GM10266 (cell line): Measurements from ENCODE around the gene SGMS2.
"Not testable (repeated sequence)": the region's sequence is repeated elsewhere in the genome, so short reads cannot be mapped to it uniquely, and the experiment has no call there.

ENCODE experiments used
- DNase-seq: peaks from one replicate; pipeline ENCODE4 v3.0.0; 2012; ENCODE audit errors: extremely low spot score
- TF ChIP-seq, protein P1 (sequence below): IDR thresholded peaks from 2 replicates; pipeline ENCODE4 v1.5.1; 2012; ENCODE audit warnings: mild to moderate bottlenecking, low read depth; ENCODE audit not compliant: control insufficient read depth, insufficient read depth; ENCODE audit errors: missing control alignments

SGMS2 gene

DNA sequence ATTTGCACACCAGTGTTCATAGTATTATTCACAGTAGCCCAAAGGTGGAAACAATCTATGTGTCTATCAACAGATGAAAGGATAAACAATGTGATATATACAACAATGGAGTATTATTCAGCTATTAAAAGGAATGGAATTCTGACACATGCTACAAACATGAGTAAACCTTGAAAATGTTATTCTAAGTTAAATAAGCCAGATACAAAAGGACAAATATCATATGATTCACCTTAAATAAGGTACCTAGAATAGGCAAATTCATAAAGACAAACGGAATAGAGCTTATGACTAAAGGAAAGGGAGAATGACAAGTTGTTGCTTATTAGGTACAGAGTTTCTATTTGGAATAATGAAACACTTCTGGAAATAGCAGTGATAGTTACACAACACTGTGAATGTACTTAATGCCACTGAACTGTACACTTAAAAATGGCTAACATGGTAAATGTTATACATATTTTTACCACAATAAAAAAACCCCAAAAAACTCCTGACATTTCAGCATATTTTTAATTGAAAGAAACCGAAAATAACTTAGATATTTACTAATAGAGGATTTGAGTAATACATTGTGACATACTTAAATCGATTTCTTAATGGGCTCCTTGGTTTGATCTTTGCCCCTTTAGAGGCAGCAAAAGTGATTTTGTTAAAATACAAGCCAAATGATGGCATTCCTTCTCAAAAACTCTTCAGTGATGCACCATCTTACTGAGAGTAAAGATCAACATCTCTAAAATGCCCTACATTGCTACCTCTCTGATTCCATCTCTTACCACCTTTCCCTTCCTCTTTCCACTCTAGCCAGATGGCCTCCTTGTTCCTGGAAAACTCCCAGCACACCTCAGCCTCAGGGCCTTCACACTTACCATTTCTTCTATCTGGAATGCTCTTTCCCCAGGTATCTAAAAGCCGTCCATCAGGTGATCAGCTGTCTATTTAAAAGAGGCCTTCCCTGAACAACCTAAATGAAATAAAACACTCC lies 98.0 kb downstream of the SGMS2 start:
- TF ChIP-seq, protein P1, sequence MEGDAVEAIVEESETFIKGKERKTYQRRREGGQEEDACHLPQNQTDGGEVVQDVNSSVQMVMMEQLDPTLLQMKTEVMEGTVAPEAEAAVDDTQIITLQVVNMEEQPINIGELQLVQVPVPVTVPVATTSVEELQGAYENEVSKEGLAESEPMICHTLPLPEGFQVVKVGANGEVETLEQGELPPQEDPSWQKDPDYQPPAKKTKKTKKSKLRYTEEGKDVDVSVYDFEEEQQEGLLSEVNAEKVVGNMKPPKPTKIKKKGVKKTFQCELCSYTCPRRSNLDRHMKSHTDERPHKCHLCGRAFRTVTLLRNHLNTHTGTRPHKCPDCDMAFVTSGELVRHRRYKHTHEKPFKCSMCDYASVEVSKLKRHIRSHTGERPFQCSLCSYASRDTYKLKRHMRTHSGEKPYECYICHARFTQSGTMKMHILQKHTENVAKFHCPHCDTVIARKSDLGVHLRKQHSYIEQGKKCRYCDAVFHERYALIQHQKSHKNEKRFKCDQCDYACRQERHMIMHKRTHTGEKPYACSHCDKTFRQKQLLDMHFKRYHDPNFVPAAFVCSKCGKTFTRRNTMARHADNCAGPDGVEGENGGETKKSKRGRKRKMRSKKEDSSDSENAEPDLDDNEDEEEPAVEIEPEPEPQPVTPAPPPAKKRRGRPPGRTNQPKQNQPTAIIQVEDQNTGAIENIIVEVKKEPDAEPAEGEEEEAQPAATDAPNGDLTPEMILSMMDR: no peak
- DNase-seq: no peak

DNA sequence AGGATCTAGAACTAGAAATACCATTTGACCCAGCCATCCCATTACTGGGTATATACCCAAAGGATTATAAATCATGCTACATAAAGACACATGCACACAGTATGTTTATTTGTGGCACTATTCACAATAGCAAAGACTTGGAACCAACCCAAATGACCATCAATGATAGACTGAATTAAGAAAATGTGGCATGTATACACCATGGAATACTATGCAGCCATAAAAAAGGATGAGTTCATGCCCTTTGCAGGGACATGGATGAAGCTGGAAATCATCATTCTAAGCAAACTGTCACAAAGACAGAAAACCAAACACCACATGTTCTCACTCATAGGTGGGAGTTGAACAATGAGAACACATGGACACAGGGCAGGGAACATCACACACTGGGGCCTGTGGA lies 101.0 kb downstream of the SGMS2 start:
- DNase-seq: not testable (repeated sequence)

DNA sequence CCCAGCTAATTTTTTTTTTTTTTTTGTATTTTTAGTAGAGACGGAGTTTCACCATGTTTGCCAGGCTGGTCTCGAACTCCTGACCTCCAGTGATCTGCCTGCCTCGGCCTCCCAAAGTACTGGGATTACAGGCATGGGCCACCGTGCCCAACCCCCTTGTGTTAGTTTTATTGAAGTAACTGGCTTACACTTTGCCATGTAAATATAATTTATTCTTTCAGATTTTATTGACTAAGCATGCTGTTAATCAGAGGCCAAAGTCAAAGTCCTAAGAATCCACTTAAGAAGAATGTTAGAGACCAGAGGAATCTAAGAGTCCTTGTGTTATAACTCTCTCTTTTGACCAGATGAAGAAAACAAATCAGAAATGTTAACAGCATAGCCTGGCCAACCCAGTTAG lies 102.1 kb downstream of the SGMS2 start:
- not testable (repeated sequence) for DNase-seq

DNA sequence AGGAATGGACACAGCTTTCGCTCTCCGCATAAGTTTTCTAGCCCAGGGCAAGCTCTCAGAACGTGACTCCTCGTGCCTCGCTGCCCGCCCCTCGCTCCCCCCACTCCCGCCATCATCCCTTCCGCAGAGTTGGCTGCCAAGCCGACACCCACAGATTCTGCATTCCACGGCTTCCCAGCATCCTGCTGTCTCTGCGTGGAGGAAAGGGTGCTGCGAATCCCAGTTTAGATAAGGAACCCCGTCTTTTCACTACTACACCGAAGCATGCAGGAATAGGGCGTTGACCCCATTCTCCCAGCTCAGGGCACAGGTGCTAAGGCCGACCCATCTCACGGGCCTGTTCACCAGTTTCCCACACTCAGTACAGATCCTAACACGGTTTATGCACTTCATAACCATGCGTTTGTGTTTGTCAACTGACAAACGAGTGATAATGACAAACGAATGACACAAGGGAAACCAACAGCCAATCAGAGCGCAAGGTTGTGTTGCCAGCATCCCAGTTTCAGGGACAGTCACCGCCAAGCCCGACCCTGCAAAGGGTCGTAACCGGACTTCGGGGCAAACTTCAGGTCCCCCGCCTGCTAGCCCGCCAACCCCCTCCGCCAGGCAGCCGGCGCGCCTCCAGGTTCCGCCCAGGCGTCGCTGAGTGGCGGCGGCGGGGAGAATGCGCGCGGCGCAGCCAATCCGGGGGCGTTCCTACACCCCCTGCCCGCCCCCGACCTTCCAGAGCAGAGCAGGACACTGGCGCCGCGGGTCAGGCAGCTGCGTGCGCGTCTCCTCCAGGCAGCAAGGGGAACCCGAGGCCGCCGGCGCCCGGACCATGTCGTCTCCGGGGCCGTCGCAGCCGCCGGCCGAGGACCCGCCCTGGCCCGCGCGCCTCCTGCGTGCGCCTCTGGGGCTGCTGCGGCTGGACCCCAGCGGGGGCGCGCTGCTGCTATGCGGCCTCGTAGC lies 106.4 kb downstream of the SGMS2 start, which contains the start of gene CYP2U1:
Gene CYP2U1, plus strand, starts transcription at position 729 of the 954 bp plus-strand sequence. Its CDS starts 95 bp downstream, at position 824.
- DNase-seq: peak; percentile 90
- TF ChIP-seq, protein P1: no peak

DNA sequence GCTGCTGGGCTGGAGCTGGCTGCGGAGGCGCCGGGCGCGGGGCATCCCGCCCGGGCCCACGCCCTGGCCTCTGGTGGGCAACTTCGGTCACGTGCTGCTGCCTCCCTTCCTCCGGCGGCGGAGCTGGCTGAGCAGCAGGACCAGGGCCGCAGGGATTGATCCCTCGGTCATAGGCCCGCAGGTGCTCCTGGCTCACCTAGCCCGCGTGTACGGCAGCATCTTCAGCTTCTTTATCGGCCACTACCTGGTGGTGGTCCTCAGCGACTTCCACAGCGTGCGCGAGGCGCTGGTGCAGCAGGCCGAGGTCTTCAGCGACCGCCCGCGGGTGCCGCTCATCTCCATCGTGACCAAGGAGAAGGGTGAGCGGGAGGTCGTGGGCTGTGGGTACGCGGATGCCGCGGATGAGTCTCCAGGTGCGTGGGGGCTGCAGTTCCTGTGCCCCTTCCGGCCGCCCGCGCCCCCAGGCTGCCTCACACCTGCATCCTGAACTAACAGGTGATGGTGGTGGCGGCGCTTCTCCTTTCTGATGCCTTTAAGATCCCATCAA lies 107.1 kb downstream of the SGMS2 start:
- TF ChIP-seq, protein P1: no peak
- DNase-seq: peak; percentile 15

DNA sequence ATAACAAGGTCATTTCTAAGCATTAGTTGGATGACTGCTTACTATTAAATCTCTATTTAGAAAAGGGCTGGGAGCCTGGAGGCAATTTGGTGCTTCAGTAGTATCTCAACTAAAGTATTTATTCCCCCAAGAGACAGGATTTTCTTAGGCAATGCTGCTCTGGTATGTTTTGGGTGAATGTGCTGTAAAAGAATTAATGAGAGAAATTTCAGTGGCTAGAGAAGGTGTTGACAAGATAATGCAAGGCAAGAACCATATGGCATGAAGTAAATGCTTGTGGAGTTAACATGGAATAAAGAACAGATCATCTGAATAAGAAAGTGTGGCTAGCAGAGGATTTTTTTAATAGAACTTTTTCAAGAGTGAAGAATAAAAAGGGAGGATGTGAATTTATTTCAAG lies 110.5 kb downstream of the SGMS2 start:
- TF ChIP-seq, protein P1: no peak
- no peak for DNase-seq

DNA sequence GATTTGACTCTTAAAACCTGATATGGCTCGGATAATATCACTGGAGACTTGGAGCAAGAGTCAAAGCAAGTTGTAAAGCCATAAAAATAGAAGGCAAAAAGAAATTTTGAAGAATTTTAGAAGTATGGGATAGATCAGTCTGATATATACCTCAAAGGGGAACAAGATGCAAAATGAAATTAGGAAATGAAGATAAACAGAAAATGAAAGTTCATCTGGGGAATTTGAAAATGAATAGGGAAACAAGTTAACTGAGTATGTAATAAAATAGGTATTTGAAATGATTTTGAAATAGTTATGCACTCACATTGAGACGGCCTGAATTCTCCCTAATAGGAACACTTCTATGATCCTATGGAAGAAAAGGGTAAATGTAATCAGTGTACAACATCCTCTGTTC lies 112.3 kb downstream of the SGMS2 start:
- TF ChIP-seq, protein P1: no peak
- DNase-seq: peak; percentile 25
